H9 (cell line): ENCODE data around the gene ZNF831. TPM values are rescaled to one million over a fixed set of nuclear protein-coding genes. Genes with fewer than 3 reads are reported as not detected.

ENCODE experiments used
- DNase-seq: peaks from one replicate; pipeline ENCODE4 v3.0.0-alpha.2; 2017
- H2AFZ ChIP-seq: one replicate; pipeline ENCODE4 v1.6.1; 2013; ENCODE audit warnings: mild to moderate bottlenecking, low read length, control low read depth, moderate library complexity
- H2AK5ac ChIP-seq: 2 replicates; pipeline ENCODE4 v1.6.1; 2013; ENCODE audit warnings: low read length, control low read depth, mixed read lengths; ENCODE audit not compliant: insufficient read length
- H2BK120ac ChIP-seq: one replicate; pipeline ENCODE4 v1.6.1; 2013; ENCODE audit warnings: low read depth, mild to moderate bottlenecking, low read length, control low read depth, inconsistent platforms; ENCODE audit not compliant: poor library complexity, severe bottlenecking
- H2BK12ac ChIP-seq: 2 replicates; pipeline ENCODE4 v1.6.1; 2013; ENCODE audit warnings: low read length, control low read depth, mixed read lengths, low read depth; ENCODE audit not compliant: insufficient read length
- H2BK15ac ChIP-seq: 2 replicates; pipeline ENCODE4 v1.6.1; 2013; ENCODE audit warnings: low read depth, low read length, control low read depth
- H2BK20ac ChIP-seq: one replicate; pipeline ENCODE4 v1.6.1; 2013; ENCODE audit warnings: low read depth, mild to moderate bottlenecking, low read length, control low read depth, inconsistent platforms; ENCODE audit not compliant: poor library complexity, severe bottlenecking
- H2BK5ac ChIP-seq: 2 replicates; pipeline ENCODE4 v1.6.1; 2013; ENCODE audit warnings: low read length, control low read depth, mixed read lengths; ENCODE audit not compliant: insufficient read length
- H3K14ac ChIP-seq: 2 replicates; pipeline ENCODE4 v1.6.1; 2013; ENCODE audit warnings: low read length, control low read depth; ENCODE audit not compliant: insufficient read depth
- H3K18ac ChIP-seq: 2 replicates; pipeline ENCODE4 v1.6.1; 2013; ENCODE audit warnings: low read depth, mild to moderate bottlenecking, mixed read lengths, low read length, control low read depth; ENCODE audit not compliant: insufficient read length
- H3K23ac ChIP-seq: 2 replicates; pipeline ENCODE4 v1.6.1; 2013; ENCODE audit warnings: low read length, control low read depth, mixed read lengths, low read depth; ENCODE audit not compliant: insufficient read length
- H3K23me2 ChIP-seq: 2 replicates; pipeline ENCODE4 v1.6.1; 2013; ENCODE audit warnings: low read depth, mild to moderate bottlenecking, mixed read lengths, low read length, control low read depth; ENCODE audit not compliant: insufficient read length, poor library complexity, severe bottlenecking
- H3K27ac ChIP-seq: 2 replicates; pipeline ENCODE4 v1.5.1; 2013; ENCODE audit warnings: low read length, control low read depth, mixed read lengths, low read depth; ENCODE audit not compliant: insufficient read length
- H3K27me3 ChIP-seq: 2 replicates; pipeline ENCODE4 v1.6.1; 2013; ENCODE audit warnings: low read length, control low read depth, inconsistent platforms; ENCODE audit not compliant: insufficient read depth
- H3K4ac ChIP-seq: 2 replicates; pipeline ENCODE4 v1.6.1; 2013; ENCODE audit warnings: low read depth, mild to moderate bottlenecking, control low read depth, inconsistent platforms, low read length, moderate library complexity
- H3K4me1 ChIP-seq: 2 replicates; pipeline ENCODE4 v1.6.1; 2013; ENCODE audit warnings: low read length, control low read depth, inconsistent platforms; ENCODE audit not compliant: insufficient read depth
- H3K4me2 ChIP-seq: 2 replicates; pipeline ENCODE4 v1.6.1; 2013; ENCODE audit warnings: low read length, control low read depth, mixed read lengths; ENCODE audit not compliant: insufficient read length, insufficient read depth
- H3K56ac ChIP-seq: 2 replicates; pipeline ENCODE4 v1.6.1; 2013; ENCODE audit warnings: low read depth, mild to moderate bottlenecking, mixed read lengths, low read length, control low read depth; ENCODE audit not compliant: insufficient read length
- H3K79me1 ChIP-seq: 2 replicates; pipeline ENCODE4 v1.6.1; 2013; ENCODE audit warnings: low read depth, mild to moderate bottlenecking, moderate library complexity, low read length, control low read depth, inconsistent platforms; ENCODE audit not compliant: insufficient read depth, poor library complexity, severe bottlenecking
- H3K79me2 ChIP-seq: 2 replicates; pipeline ENCODE4 v1.6.1; 2013; ENCODE audit warnings: low read length, control low read depth, inconsistent platforms; ENCODE audit not compliant: insufficient read depth
- H3K9ac ChIP-seq: 2 replicates; pipeline ENCODE4 v1.6.1; 2013; ENCODE audit warnings: low read length, control low read depth, mixed read lengths; ENCODE audit not compliant: insufficient read length; ENCODE audit errors: extremely low read depth
- H3K9me3 ChIP-seq: one replicate; pipeline ENCODE4 v1.6.1; 2013; ENCODE audit warnings: low read depth, low read length, inconsistent platforms; ENCODE audit not compliant: control insufficient read depth
- H3T11ph ChIP-seq: one replicate; pipeline ENCODE4 v1.6.1; 2013; ENCODE audit warnings: mild to moderate bottlenecking, low read length, control low read depth, inconsistent platforms
- H4K20me1 ChIP-seq: one replicate; pipeline ENCODE4 v1.6.1; 2013; ENCODE audit not compliant: control insufficient read depth, insufficient read length, insufficient read depth
- H4K5ac ChIP-seq: 2 replicates; pipeline ENCODE4 v1.6.1; 2013; ENCODE audit warnings: low read depth, mild to moderate bottlenecking, mixed read lengths, low read length, control low read depth; ENCODE audit not compliant: insufficient read length
- H4K8ac ChIP-seq: replicated peaks from 2 replicates; pipeline ENCODE4 v1.6.1; 2013; ENCODE audit warnings: low read length, control low read depth, mixed read lengths, low read depth; ENCODE audit not compliant: insufficient read length
- H4K91ac ChIP-seq: 2 replicates; pipeline ENCODE4 v1.6.1; 2013; ENCODE audit warnings: low read depth, mild to moderate bottlenecking, moderate library complexity, mixed read lengths, low read length, control low read depth; ENCODE audit not compliant: insufficient read length
- H3K27ac Mint-ChIP-seq, 3 experiments: 2 replicates in 2 of 3; 3 replicates in 1 of 3; pipeline ENCODE4 v1.8.0; 2020 to 2021; ENCODE audit warnings: mixed read lengths in 3 of 3, mild to moderate bottlenecking in 1 of 3, moderate library complexity in 1 of 3
- H3K27me3 Mint-ChIP-seq: 2 replicates; pipeline ENCODE4 v1.8.0; 2021; ENCODE audit warnings: low read depth, mild to moderate bottlenecking, moderate library complexity, mixed read lengths
- H3K36me3 Mint-ChIP-seq, 3 experiments: 2 replicates in 2 of 3; 3 replicates in 1 of 3; pipeline ENCODE4 v1.8.0; 2020 to 2021; ENCODE audit warnings: low read depth in 3 of 3, mixed read lengths in 3 of 3; ENCODE audit not compliant: insufficient read depth in 1 of 3
- H3K4me1 Mint-ChIP-seq, 2 experiments: 2 replicates each; pipeline ENCODE4 v1.8.0; 2020; ENCODE audit warnings: mixed read lengths in 2 of 2
- H3K4me3 Mint-ChIP-seq, 2 experiments: 2 replicates in 1 of 2; 3 replicates in 1 of 2; pipeline ENCODE4 v1.8.0; 2020 to 2021; ENCODE audit warnings: mild to moderate bottlenecking in 2 of 2, mixed read lengths in 2 of 2, moderate library complexity in 1 of 2
- H3K9me3 Mint-ChIP-seq, 2 experiments: 2 replicates in 1 of 2; 3 replicates in 1 of 2; pipeline ENCODE4 v1.8.0; 2020; ENCODE audit warnings: mild to moderate bottlenecking in 2 of 2, mixed read lengths in 2 of 2, moderate library complexity in 1 of 2
- CTCF ChIP-seq: fragments of 200-600 bp; sonication (generic); conservative IDR thresholded peaks from 3 replicates; pipeline ENCODE4 v1.8.0; 2021; ENCODE audit warnings: antibody characterized with exemption, mild to moderate bottlenecking
- WGBS: extraction: QIAGEN DNeasy Blood & Tissue Kit; methylation state at CpG from one replicate; pipeline ENCODE4 v1.1.7; 2013; ENCODE audit warnings: missing lambda C conversion rate, low lambda C conversion rate, mixed read lengths; ENCODE audit not compliant: insufficient read length; ENCODE audit errors: extremely low coverage; 5-methylcytosine and 5-hydroxymethylcytosine counted together
- total RNA-seq: library from RNA; stranded (reverse); gene quantifications from 2 replicates; pipeline ENCODE4 v1.2.1, GENCODE V29; 2021

The ZNF831 gene
- total RNA-seq, 1 experiment from 2014 or later = not detected

- Histone ChIP-seq H3K27ac (no peak overlapping the region), H2BK12ac (no peak overlapping the region), H3K4me2 (no peak overlapping the region), H3K23me2 (peaks cover 2% of the 10 kb centered on the region), H3T11ph (no peak overlapping the region), H3K56ac (no peak overlapping the region), H3K4ac (no peak overlapping the region), H3K79me2 (no peaks in the 10 kb centered on the region), H2AFZ (no peak overlapping the region), H4K8ac (no peak overlapping the region), H3K27me3 (no peaks in the 10 kb centered on the region), H3K79me1 (no peaks in the 10 kb centered on the region), H2BK120ac (no peak overlapping the region), H2BK5ac (no peak overlapping the region), H4K5ac (no peak overlapping the region), H2BK20ac (no peak overlapping the region), H3K9ac (no peak overlapping the region), H4K20me1 (no peaks in the 10 kb centered on the region), H3K23ac (no peak overlapping the region), H3K18ac (no peak overlapping the region), H2AK5ac (no peak overlapping the region), H3K14ac (no peak overlapping the region), H3K4me1 (no peaks in the 10 kb centered on the region), H2BK15ac (no peak overlapping the region), H4K91ac (no peak overlapping the region), H3K9me3 (no peaks in the 10 kb centered on the region)
- Mint-ChIP-seq H3K36me3 (0 out of 7 replicates have a peak, but pooled peaks cover 0 to 4% (median 0%) of the 10 kb centered on the region in 3 experiments), H3K4me3 (no peak overlapping the region), H3K9me3 (peaks cover 0 to 6% of the 10 kb centered on the region in 2 experiments; a peak in 2 of 5 replicates), H3K27me3 (peaks cover 45% of the 10 kb centered on the region), H3K4me1 (no peaks in the 10 kb centered on the region), H3K27ac (no peak overlapping the region)
- no peak for TF ChIP-seq CTCF
- WGBS = no CpG with 5 or more reads among the region's 1 CpG
- no peak for DNase-seq
These were observed 66.8 kb downstream of the ZNF831 start for GRCh38 chr20:59230385-59230784.
